NCI-H446 (cell line): ENCODE results near the gene PXMP2.
A peak's percentile ranks its signal among the peaks of the same experiment; 100 is the strongest.
"Not testable (repeated sequence)": the region's sequence is repeated elsewhere in the genome, so short reads cannot be mapped to it uniquely, and the experiment has no call there.

ENCODE experiments used
- DNase-seq, 2 experiments: peaks; one replicate each; lab custom pipeline; 2025; lab: John Stamatoyannopoulos, UW

Gene PXMP2

GRCh38 chr12:132723764-132724140, 36.4 kb downstream of the PXMP2 start:
- no peak for DNase-seq

GRCh38 chr12:132724506-132725241, 37.3 kb downstream of the PXMP2 start:
- DNase-seq = no peak

GRCh38 chr12:132726386-132726785, 39.0 kb downstream of the PXMP2 start:
- DNase-seq = no peak

- DNase-seq = no peak
Measured at GRCh38 chr12:132727091-132727794, 39.9 kb downstream of the PXMP2 start.

GRCh38 chr12:132728502-132728901, 41.1 kb downstream of the PXMP2 start:
- DNase-seq = no peak

GRCh38 chr12:132729541-132730320, 42.3 kb downstream of the PXMP2 start:
- DNase-seq = peak in 1 of 2 experiments; percentile 32

- no peak for DNase-seq
Measured at GRCh38 chr12:132730353-132730752, 43.0 kb downstream of the PXMP2 start.

GRCh38 chr12:132731574-132731973, 44.2 kb downstream of the PXMP2 start:
- DNase-seq = no peak

GRCh38 chr12:132734206-132734605, 46.8 kb downstream of the PXMP2 start:
- no peak for DNase-seq

GRCh38 chr12:132735496-132735895, 48.1 kb downstream of the PXMP2 start:
- DNase-seq = no peak

GRCh38 chr12:132736378-132736777, 49.0 kb downstream of the PXMP2 start:
- DNase-seq = no peak

GRCh38 chr12:132736913-132737312, 49.5 kb downstream of the PXMP2 start:
- DNase-seq = no peak

- DNase-seq = no peak
Measured at GRCh38 chr12:132739600-132740312, 52.4 kb downstream of the PXMP2 start.

GRCh38 chr12:132740313-132740646, 52.9 kb downstream of the PXMP2 start:
- DNase-seq = no peak

- DNase-seq = no peak
Measured at GRCh38 chr12:132740652-132741051, 53.3 kb downstream of the PXMP2 start.

GRCh38 chr12:132741620-132742019, 54.2 kb downstream of the PXMP2 start:
- DNase-seq = no peak

- no peak for DNase-seq
Measured at GRCh38 chr12:132743831-132744230, 56.4 kb downstream of the PXMP2 start.

GRCh38 chr12:132746613-132747012, 59.2 kb downstream of the PXMP2 start:
- no peak for DNase-seq

GRCh38 chr12:132747395-132747794, 60.0 kb downstream of the PXMP2 start:
- DNase-seq = no peak

GRCh38 chr12:132747896-132748295, 60.5 kb downstream of the PXMP2 start:
- no peak for DNase-seq

- DNase-seq = no peak
Measured at GRCh38 chr12:132748319-132748718, 60.9 kb downstream of the PXMP2 start.

- not testable (repeated sequence) for DNase-seq
Measured at GRCh38 chr12:132753670-132754069, 66.3 kb downstream of the PXMP2 start.
